Suprapubic skin (tissue), 3 donors: ENCODE data around the gene GLCCI1.

Experiments
- CTCF ChIP-seq, 2 donors: fragments of 200-600 bp in 1 of 2; fragments of 450-650 bp in 1 of 2; sonication (generic) in 1 of 2; IDR thresholded peaks; one replicate each; pipeline ENCODE4 v1.5.1; 2016 to 2019; ENCODE audit warnings: antibody characterized with exemption in 2 of 2, mild to moderate bottlenecking in 1 of 2, moderate library complexity in 1 of 2
- POLR2A ChIP-seq, 2 donors: fragments of 450-650 bp; IDR thresholded peaks; one replicate each; pipeline ENCODE4 v1.6.1; 2017; ENCODE audit warnings: antibody characterized with exemption in 2 of 2, mild to moderate bottlenecking in 2 of 2, moderate library complexity in 2 of 2

DNA sequence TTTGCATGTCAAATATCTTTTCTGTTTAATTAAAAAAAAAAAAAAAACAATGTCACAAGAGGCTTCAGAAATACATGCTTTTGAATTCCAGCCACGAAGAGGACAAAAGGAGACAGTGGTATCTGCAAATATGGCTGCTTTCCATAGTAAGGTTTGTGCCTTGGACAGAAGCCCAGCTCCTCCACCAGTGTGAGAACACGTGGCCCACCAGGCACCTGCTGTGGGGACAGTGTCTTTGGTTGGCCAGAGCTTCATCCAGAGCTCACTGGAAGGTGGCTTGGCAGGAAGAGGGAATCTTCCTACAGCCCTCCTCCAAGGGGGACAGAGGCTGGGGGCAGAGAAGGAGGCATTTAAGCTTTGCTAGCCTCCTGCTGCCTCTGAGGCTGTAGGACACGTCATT is 144.6 kb downstream of the GLCCI1 start:
- TF ChIP-seq CTCF (IDR thresholded peaks at IDR 0.05) (no peak), POLR2A (IDR thresholded peaks at IDR 0.05) (no peak)
